Uterus (tissue), 2 donors: ENCODE measurements around the gene DIRAS1.

Source experiments
- POLR2A ChIP-seq, 2 donors: fragments of 450-650 bp; IDR thresholded peaks; one replicate each; pipeline ENCODE4 v1.6.1; 2016; ENCODE audit warnings: antibody characterized with exemption in 2 of 2, mild to moderate bottlenecking in 1 of 2, moderate library complexity in 1 of 2
- TF ChIP-seq, protein P1 (sequence below), 4 experiments: fragments of 200-600 bp in 2 of 4; fragments of 450-650 bp in 2 of 4; sonication (generic) in 2 of 4; IDR thresholded peaks; one replicate each; pipeline ENCODE4 v1.5.1; 2016 to 2019; ENCODE audit warnings: antibody characterized with exemption in 4 of 4, mild to moderate bottlenecking in 2 of 4, moderate library complexity in 1 of 4

GRCh38 chr19:2761309-2761677, 40.1 kb upstream of the DIRAS1 start:
- TF ChIP-seq, protein P1, sequence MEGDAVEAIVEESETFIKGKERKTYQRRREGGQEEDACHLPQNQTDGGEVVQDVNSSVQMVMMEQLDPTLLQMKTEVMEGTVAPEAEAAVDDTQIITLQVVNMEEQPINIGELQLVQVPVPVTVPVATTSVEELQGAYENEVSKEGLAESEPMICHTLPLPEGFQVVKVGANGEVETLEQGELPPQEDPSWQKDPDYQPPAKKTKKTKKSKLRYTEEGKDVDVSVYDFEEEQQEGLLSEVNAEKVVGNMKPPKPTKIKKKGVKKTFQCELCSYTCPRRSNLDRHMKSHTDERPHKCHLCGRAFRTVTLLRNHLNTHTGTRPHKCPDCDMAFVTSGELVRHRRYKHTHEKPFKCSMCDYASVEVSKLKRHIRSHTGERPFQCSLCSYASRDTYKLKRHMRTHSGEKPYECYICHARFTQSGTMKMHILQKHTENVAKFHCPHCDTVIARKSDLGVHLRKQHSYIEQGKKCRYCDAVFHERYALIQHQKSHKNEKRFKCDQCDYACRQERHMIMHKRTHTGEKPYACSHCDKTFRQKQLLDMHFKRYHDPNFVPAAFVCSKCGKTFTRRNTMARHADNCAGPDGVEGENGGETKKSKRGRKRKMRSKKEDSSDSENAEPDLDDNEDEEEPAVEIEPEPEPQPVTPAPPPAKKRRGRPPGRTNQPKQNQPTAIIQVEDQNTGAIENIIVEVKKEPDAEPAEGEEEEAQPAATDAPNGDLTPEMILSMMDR (IDR thresholded peaks at IDR 0.05) = no peak
- TF ChIP-seq POLR2A (IDR thresholded peaks at IDR 0.05) = no peak
